B cell (primary cell): Measurements from ENCODE around the gene NOTCH3.

ENCODE experiments used
- CTCF ChIP-seq: fragments of 200-600 bp; IDR thresholded peaks from one replicate; pipeline ENCODE4 v1.8.0; 2022; ENCODE audit warnings: antibody characterized with exemption, mild to moderate bottlenecking
- EZH2 ChIP-seq: IDR thresholded peaks from 2 replicates; pipeline ENCODE4 v1.6.1; 2012; ENCODE audit warnings: borderline replicate concordance, low read depth, mild to moderate bottlenecking, moderate library complexity, low read length; ENCODE audit not compliant: insufficient read depth, poor library complexity, severe bottlenecking

DNA sequence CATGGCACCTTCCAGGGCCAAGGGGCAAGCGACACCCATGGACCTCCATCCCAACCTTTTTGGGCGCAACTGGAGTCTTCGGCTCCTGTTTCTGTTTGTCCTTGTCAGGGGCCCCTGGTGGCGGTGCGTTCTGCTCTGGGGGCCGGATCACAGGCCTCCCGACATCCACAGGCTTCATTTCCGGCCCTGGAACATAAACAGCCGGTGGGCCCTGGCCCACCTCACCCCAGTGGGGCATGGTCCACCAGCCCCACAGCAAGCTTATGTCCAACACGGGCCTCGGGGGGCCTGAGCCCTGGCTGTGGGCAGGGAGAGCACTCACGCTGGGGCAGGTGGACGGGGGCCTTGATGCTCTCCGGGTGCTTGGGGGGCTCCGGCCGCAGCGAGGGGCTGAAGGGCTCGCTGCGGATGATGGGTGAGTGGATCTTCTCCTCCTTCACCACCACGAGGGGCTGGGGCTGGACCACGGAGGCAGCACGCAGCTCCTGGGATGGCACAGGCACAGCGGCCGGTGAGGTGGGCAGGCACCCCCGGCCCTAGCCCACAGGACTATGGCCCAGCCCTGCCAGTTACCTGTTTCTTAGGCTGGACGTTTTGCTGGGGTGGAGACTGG, 38.6 kb upstream of the NOTCH3 start:
- TF ChIP-seq CTCF (no peak), EZH2 (no peak)
